HEK293T (cell line): ENCODE data around the gene PSMC3IP.
A peak's percentile ranks its signal among the peaks of the same experiment; 100 is the strongest.
"Not testable (repeated sequence)": the region's sequence is repeated elsewhere in the genome, so short reads cannot be mapped to it uniquely, and the experiment has no call there.

ENCODE experiments used
- CTCF ChIA-PET: fragments of 350-600 bp; formaldehyde crosslinking; extraction: SDS; loops from one replicate; lab custom pipeline; 2021; ENCODE audit warnings: antibody characterized with exemption, inconsistent platforms; lab: Yijun Ruan, JAX
- POLR2A ChIA-PET: fragments of 350-600 bp; formaldehyde crosslinking; extraction: SDS; loops from one replicate; lab custom pipeline; 2020; ENCODE audit warnings: antibody characterized with exemption, inconsistent platforms; lab: Yijun Ruan, JAX
- DNase-seq: peaks from one replicate; pipeline ENCODE4 v3.0.0; 2012; ENCODE audit warnings: mixed read lengths; ENCODE audit errors: extremely low spot score
- ARNT ChIP-seq: fragments of 450-650 bp; IDR thresholded peaks from 2 replicates; pipeline ENCODE4 v1.6.1; 2017; ENCODE audit warnings: mild to moderate bottlenecking
- BHLHE40 ChIP-seq: fragments of 450-650 bp; IDR thresholded peaks from 2 replicates; pipeline ENCODE4 v1.6.1; 2016; ENCODE audit warnings: mild to moderate bottlenecking, moderate library complexity, borderline replicate concordance
- CTBP1 ChIP-seq: fragments of 450-650 bp; IDR thresholded peaks from 2 replicates; pipeline ENCODE4 v1.6.1; 2016; ENCODE audit warnings: borderline replicate concordance
- ELF4 ChIP-seq: fragments of 450-650 bp; IDR thresholded peaks from 2 replicates; pipeline ENCODE4 v1.6.1; 2017; ENCODE audit warnings: antibody characterized with exemption
- FOXA1 ChIP-seq: fragments of 450-650 bp; IDR thresholded peaks from 2 replicates; pipeline ENCODE4 v1.6.1; 2016; ENCODE audit warnings: mild to moderate bottlenecking
- FOXK2 ChIP-seq: fragments of 450-650 bp; IDR thresholded peaks from 2 replicates; pipeline ENCODE4 v1.6.1; 2016; ENCODE audit warnings: mild to moderate bottlenecking
- FOXM1 ChIP-seq: fragments of 450-650 bp; IDR thresholded peaks from 2 replicates; pipeline ENCODE4 v1.6.1; 2017; ENCODE audit warnings: mild to moderate bottlenecking, borderline replicate concordance
- HDGF ChIP-seq: fragments of 450-650 bp; IDR thresholded peaks from 2 replicates; pipeline ENCODE4 v1.6.1; 2017; ENCODE audit warnings: antibody characterized with exemption, borderline replicate concordance
- L3MBTL2 ChIP-seq: fragments of 450-650 bp; conservative IDR thresholded peaks from 2 replicates; pipeline ENCODE4 v1.6.1; 2016; ENCODE audit warnings: mild to moderate bottlenecking
- LEF1 ChIP-seq: fragments of 450-650 bp; IDR thresholded peaks from 2 replicates; pipeline ENCODE4 v1.6.1; 2017; ENCODE audit warnings: mild to moderate bottlenecking, borderline replicate concordance
- NFRKB ChIP-seq: fragments of 450-650 bp; IDR thresholded peaks from 2 replicates; pipeline ENCODE4 v1.6.1; 2016; ENCODE audit warnings: mild to moderate bottlenecking, moderate library complexity
- SP1 ChIP-seq: fragments of 450-650 bp; IDR thresholded peaks from 2 replicates; pipeline ENCODE4 v1.6.1; 2017
- SUZ12 ChIP-seq: fragments of 450-650 bp; IDR thresholded peaks from 2 replicates; pipeline ENCODE4 v1.6.1; 2016; ENCODE audit warnings: mild to moderate bottlenecking
- TARDBP ChIP-seq: fragments of 450-650 bp; IDR thresholded peaks from 2 replicates; pipeline ENCODE4 v1.6.1; 2016
- ZNF384 ChIP-seq: fragments of 450-650 bp; IDR thresholded peaks from 2 replicates; pipeline ENCODE4 v1.6.1; 2016
- TF ChIP-seq, protein P1 (sequence below): fragments of 450-650 bp; IDR thresholded peaks from 2 replicates; pipeline ENCODE4 v1.6.1; 2016

Gene PSMC3IP

DNA sequence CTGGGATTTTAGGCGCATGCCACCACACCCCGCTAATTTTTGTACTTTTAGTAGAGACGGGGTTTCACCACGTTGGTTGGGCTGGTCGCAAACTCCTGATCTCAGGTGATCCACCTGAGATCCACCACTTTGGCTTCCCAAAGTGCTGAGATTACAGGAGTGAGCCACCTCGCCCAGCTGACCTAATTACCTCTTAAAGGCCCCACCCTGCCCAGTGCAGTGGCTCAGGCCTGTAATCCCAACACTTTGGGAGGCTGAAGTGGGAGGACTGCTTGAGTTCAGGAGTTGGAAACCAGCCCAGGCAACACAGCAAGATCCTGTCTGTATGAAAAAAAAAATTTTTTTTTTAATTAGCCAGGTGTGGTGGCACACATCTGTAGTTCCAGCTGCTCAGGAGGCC, 18.5 kb downstream of the PSMC3IP start:
- no peak for TF ChIP-seq CTBP1
- TF ChIP-seq ARNT, result no peak
- TF ChIP-seq HDGF, result no peak
- no peak for TF ChIP-seq ZNF384
- TF ChIP-seq NFRKB, result no peak
- TF ChIP-seq SP1, result no peak
- TF ChIP-seq LEF1, result no peak
- TF ChIP-seq ELF4, result no peak
- TF ChIP-seq TARDBP, result no peak
- TF ChIP-seq FOXM1, result no peak
- ChIA-PET CTCF (interaction anchor here (0.6 kb wide), 1 partner anchor 23 kb away, joined by 5 read pairs; the partner anchor contains the start of gene NAGLU), POLR2A (interaction anchor here (0.7 to 2.0 kb wide), 3 partner anchors 11 to 102 kb away, joined by 3 to 6 read pairs (median 4); partner anchors contain the start of gene NAGLU)
- DNase-seq, result no peak

DNA sequence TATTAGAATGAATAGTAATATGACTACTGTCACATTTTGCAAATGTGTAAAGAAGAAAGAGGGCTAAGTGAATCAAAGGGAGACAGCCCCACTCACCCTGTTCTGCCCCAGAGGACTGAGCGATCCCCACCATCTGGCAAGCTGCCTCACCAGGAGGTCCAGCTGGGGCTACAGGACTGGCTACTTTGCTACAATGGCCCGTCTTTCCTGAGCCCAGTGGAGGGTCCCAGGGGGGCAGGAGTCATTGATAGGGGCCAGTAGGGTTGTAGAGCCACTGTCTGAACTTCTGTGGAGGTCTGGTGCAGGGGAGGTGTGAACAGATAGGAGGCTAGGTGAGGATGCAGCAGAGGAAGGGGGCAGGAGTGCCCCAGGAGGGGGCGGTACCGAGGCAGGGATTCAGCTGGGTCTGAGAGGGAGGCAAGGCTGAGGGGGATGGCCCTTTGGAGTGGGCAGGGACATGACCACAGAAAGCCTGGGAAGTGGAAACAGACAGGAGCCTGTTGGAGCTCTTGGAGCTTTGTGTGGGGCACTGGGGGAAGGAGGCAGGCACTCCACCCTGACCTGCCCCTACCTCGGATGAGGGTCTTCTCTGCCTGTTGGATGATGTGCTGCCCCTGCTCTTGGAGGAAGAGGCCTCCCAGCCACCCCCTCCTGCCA, 21.4 kb downstream of the PSMC3IP start:
- CTCF ChIA-PET, DNase-seq, POLR2A ChIA-PET: not testable (repeated sequence)

DNA sequence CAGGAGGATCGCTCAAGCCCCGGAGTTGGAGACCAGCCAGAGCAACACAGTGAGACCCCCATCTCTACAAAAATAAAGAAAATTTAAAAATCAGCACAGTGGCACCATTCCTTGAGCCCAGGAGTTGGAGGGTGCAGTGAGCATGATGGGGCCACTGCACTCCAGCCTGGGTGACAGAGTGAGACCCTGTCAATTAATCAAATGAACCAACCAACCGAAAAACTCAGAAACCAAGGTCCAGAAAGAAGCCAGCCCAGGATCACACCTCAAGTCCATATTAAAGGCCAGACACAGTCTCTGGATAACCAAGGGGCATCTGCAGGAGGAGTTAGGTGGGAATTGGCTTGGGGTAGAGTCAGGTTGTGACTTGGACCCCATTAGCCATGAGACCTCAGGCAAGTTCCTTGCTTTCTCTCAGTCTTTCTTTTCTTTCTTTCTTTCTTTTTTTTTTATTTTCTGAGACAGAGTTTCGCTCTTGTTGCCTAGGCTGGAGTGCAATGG, 22.4 kb downstream of the PSMC3IP start:
- TF ChIP-seq ARNT (no peak), L3MBTL2 (no peak), NFRKB (no peak), FOXK2 (no peak), CTBP1 (no peak), ELF4 (no peak), SP1 (no peak), ZNF384 (no peak), BHLHE40 (no peak), FOXM1 (no peak), TARDBP (no peak), SUZ12 (no peak), LEF1 (no peak), HDGF (no peak)
- TF ChIP-seq, protein P1, sequence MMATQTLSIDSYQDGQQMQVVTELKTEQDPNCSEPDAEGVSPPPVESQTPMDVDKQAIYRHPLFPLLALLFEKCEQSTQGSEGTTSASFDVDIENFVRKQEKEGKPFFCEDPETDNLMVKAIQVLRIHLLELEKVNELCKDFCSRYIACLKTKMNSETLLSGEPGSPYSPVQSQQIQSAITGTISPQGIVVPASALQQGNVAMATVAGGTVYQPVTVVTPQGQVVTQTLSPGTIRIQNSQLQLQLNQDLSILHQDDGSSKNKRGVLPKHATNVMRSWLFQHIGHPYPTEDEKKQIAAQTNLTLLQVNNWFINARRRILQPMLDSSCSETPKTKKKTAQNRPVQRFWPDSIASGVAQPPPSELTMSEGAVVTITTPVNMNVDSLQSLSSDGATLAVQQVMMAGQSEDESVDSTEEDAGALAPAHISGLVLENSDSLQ, result no peak; the same call in none of the 2 replicates
- no peak for DNase-seq
- ChIA-PET POLR2A (interaction anchor here (0.7 to 4.0 kb wide), 17 partner anchors 9 to 218 kb away, joined by 3 to 37 read pairs (median 6); partner anchors contain the start of genes MLX, NAGLU, PSMC3IP and RETREG3), CTCF (no interaction called here)

DNA sequence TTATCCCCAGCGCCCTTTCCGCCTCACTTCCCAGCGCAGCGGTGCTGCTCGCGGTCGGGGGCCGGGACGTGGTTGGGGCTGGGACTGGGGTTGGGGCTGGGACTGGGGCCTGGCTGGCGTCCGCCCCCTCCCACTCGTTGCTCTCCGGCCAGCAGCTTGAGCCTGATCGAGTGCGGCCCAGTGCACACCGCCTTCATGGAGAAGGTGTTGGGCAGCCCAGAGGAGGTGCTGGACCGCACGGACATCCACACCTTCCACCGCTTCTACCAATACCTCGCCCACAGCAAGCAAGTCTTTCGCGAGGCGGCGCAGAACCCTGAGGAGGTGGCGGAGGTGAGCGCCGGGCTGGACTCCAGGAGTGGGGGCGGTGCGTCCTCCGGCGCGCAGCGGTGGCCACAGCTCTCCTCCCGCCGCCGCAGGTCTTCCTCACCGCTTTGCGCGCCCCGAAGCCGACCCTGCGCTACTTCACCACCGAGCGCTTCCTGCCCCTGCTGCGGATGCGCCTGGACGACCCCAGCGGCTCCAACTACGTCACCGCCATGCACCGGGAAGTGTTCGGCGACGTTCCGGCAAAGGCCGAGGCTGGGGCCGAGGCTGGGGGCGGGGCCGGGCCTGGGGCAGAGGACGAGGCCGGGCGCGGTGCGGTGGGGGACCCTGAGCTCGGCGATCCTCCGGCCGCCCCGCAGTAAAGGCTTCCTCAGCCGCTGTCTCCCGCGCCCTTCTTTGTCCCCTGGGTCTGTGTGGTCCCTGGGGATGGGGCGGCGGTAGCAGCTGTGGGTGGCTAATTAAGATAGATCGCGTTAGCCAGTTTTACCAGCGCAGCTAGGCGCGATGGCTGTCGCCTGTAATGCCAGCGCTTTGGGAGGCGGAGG, 23.0 kb downstream of the PSMC3IP start:
- POLR2A ChIA-PET, result interaction anchor here (0.7 to 4.0 kb wide), 20 partner anchors 8 to 986 kb away, joined by 3 to 37 read pairs (median 6); partner anchors contain the start of genes BECN1, MLX, NAGLU and PSMC3IP
- TF ChIP-seq CTBP1 (no peak), SP1 (no peak), L3MBTL2 (peak; percentile 58), TARDBP (no peak), HDGF (0 out of 2 replicates have a peak, but pooled peaks have one; percentile 87), NFRKB (no peak)
- TF ChIP-seq, protein P1, result peak; percentile 54
- DNase-seq, result peak; percentile 86
- CTCF ChIA-PET, result no interaction called here

DNA sequence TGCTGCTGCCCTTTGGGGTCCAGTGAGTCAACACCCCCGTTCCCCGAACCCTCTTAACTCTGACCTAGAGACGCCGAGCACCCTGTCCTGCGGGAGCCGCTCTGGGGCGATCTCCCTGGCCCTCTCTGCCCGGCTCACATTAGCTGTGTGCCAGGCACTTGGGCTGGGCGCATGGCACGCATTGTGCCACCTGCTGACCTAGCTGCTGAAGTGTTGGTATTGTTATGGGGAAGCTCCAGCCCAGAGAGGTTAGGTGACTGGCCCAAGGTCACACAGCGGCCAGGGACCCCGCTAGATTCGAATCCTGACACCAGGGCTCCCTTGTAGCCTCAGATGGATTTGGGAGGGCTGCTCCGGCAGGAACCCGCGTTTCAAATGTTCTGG, 23.7 kb downstream of the PSMC3IP start:
- POLR2A ChIA-PET, result interaction anchor here (1.1 to 4.0 kb wide), 11 partner anchors 8 to 987 kb away, joined by 3 to 37 read pairs (median 6); partner anchors contain the start of genes BECN1, MLX, NAGLU and VPS25
- TF ChIP-seq, protein P1, result no peak
- TF ChIP-seq SUZ12, result no peak
- no peak for TF ChIP-seq FOXM1
- no peak for TF ChIP-seq LEF1
- TF ChIP-seq FOXA1, result no peak
- no peak for TF ChIP-seq BHLHE40
- TF ChIP-seq ARNT, result no peak
- TF ChIP-seq FOXK2, result no peak
- TF ChIP-seq CTBP1, result no peak
- TF ChIP-seq NFRKB, result no peak
- TF ChIP-seq TARDBP, result no peak
- no peak for TF ChIP-seq HDGF
- TF ChIP-seq SP1, result no peak
- TF ChIP-seq ZNF384, result no peak
- TF ChIP-seq L3MBTL2, result no peak
- TF ChIP-seq ELF4, result no peak
- CTCF ChIA-PET, result no interaction called here
- no peak for DNase-seq
